ENCODE measurements around the gene OSER1. TPM values are rescaled to one million over a fixed set of nuclear protein-coding genes. Genes with fewer than 3 reads are reported as not detected.

Gene OSER1
- total and polyA plus RNA-seq, 2 of the 8 experiments (the other 6 are each of a cell fraction or from before 2014, with no cell fraction given): 24.5 to 31.8 TPM

GRCh38 chr20:44186674-44187053, 23.9 kb downstream of the OSER1 start:
- peak overlapping the region in 3 of 4 experiments; percentile 16 to 20 (median 18); a peak in 3 of 7 replicates for H3K9ac ChIP-seq (replicated peaks in 1 of 4; ENCODE audit: extremely low read depth in 1 of 4, low read depth in 3 of 4, low read length in 3 of 4)
- 40% methylated on average over 14 of the region's 14 CpGs; no CpG with 5 or more reads in 1 of the 2 experiments for WGBS, 2 experiments (ENCODE audit: extremely low coverage in 1 of 2, insufficient coverage in 1 of 2, insufficient read length in 1 of 2, insufficient replicate concordance in 2 of 2, low coverage in 1 of 2, low lambda C conversion rate in 2 of 2, missing lambda C conversion rate in 1 of 2)
- TF ChIP-seq CBX5 (IDR thresholded peaks at IDR 0.05; ENCODE audit: low read depth, low read length): no peak
- no peak for TF ChIP-seq CREB1 (IDR thresholded peaks at IDR 0.05)
- no peak for TF ChIP-seq JUN (IDR thresholded peaks at IDR 0.05; ENCODE audit: low read depth, low read length)
- TF ChIP-seq SIN3A (conservative IDR thresholded peaks at IDR 0.05 in 1 of 2, IDR thresholded peaks at IDR 0.05 in 1 of 2; ENCODE audit: low read depth in 1 of 2, low read length in 2 of 2): no peak
- no peak for TF ChIP-seq RNF2 (IDR thresholded peaks at IDR 0.05; ENCODE audit: borderline replicate concordance, low read depth, low read length, missing control alignments, poor library complexity, severe bottlenecking)
- no peak for TF ChIP-seq TAF7 (optimal IDR thresholded peaks at IDR 0.05; ENCODE audit: borderline replicate concordance, low read depth, low read length)
- TF ChIP-seq HDAC2 (IDR thresholded peaks at IDR 0.05; ENCODE audit: borderline replicate concordance in 1 of 2, low read depth in 2 of 2, low read length in 2 of 2): no peak
- no peak for TF ChIP-seq SP1 (IDR thresholded peaks at IDR 0.05; ENCODE audit: low read depth, low read length)
- TF ChIP-seq, protein P1, sequence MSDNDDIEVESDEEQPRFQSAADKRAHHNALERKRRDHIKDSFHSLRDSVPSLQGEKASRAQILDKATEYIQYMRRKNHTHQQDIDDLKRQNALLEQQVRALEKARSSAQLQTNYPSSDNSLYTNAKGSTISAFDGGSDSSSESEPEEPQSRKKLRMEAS (IDR thresholded peaks at IDR 0.05): no peak
- no peak for TF ChIP-seq EZH2 (IDR thresholded peaks at IDR 0.05; ENCODE audit: low read depth, low read length, severe bottlenecking)
- no peak for TF ChIP-seq SUZ12 (IDR thresholded peaks at IDR 0.05; ENCODE audit: low read length)
- no peak for TF ChIP-seq GTF2F1 (IDR thresholded peaks at IDR 0.05; ENCODE audit: borderline replicate concordance, low read depth, low read length)

More at GRCh38 chr20:44186674-44187053, 23.9 kb downstream of the OSER1 start:
- H3K79me1 ChIP-seq (ENCODE audit: low read depth, low read length): no peaks in the 10 kb centered on the region
- FAIRE-seq (no peak), DNase-seq (ENCODE audit: low read depth in 1 of 2, low spot score in 2 of 2) (no peak)
- H3K79me2 ChIP-seq (ENCODE audit: control insufficient read depth in 1 of 2, insufficient read depth in 2 of 2, low read length in 2 of 2): no peaks in the 10 kb centered on the region
- H3K23me2 ChIP-seq (ENCODE audit: low read depth, low read length): peaks cover 21% of the 10 kb centered on the region
- peak overlapping the region; percentile 73 to 82 for H3K4me2 ChIP-seq (ENCODE audit: insufficient read depth in 1 of 2, low read depth in 2 of 2, low read length in 2 of 2)
- H2BK5ac ChIP-seq (ENCODE audit: low read depth, low read length): no peak overlapping the region; the same call in 1 of the 2 replicates
- CTCF ChIA-PET (ENCODE audit: partially characterized antibody): interaction anchor here (1.6 to 17.7 kb wide), 3 partner anchors 32 to 72 kb away, joined by 4 to 512 read pairs (median 6); no protein-coding TSS in a partner anchor
- no peak overlapping the region for H2BK20ac ChIP-seq (ENCODE audit: low read length)
- no peak overlapping the region for H3K56ac ChIP-seq (replicated peaks; ENCODE audit: insufficient read length, low read depth, low read length)
- peaks cover 0 to 4% of the 10 kb centered on the region in 2 experiments for H4K20me1 ChIP-seq (replicated peaks in 1 of 2; ENCODE audit: control insufficient read depth in 1 of 2, insufficient read depth in 2 of 2, low read length in 2 of 2)
- H3K4me3 ChIP-seq (ENCODE audit: extremely low read depth in 1 of 4, insufficient read depth in 2 of 4, low read depth in 3 of 4, low read length in 4 of 4): peak overlapping the region; percentile 27 to 66 (median 46)
- no peak overlapping the region for H3K23ac ChIP-seq (ENCODE audit: insufficient read length)
- POLR2A ChIA-PET (ENCODE audit: partially characterized antibody): interaction anchor here (0.6 to 1.7 kb wide), 6 partner anchors 16 to 73 kb away, joined by 3 to 5 read pairs (median 4); partner anchors contain the start of gene OSER1
- H3K4ac ChIP-seq (replicated peaks; ENCODE audit: insufficient read length, low read depth, low read length): no peak overlapping the region
- H3K18ac ChIP-seq (ENCODE audit: extremely low read depth, low read length): peak overlapping the region; percentile 53; the same call in 1 of the 2 replicates
- H2AFZ ChIP-seq (ENCODE audit: low read length): peak overlapping the region; percentile 70
- H3K4me1 ChIP-seq (replicated peaks in 1 of 4; ENCODE audit: control insufficient read depth in 3 of 4, insufficient read depth in 4 of 4, low read length in 3 of 4): peaks cover 0 to 13% (median 6%) of the 10 kb centered on the region in 4 experiments; a peak in 5 of 7 replicates
- 0 out of 2 replicates have a peak overlapping the region, but pooled peaks have one; percentile 26 for H4K8ac ChIP-seq (ENCODE audit: extremely low read depth, insufficient read depth, low read length)
- H2BK15ac ChIP-seq (ENCODE audit: low read length): no peak overlapping the region
- peaks cover 0 to 4% (median 1%) of the 10 kb centered on the region in 4 experiments; a peak in 2 of 7 replicates for H3K27me3 ChIP-seq (replicated peaks in 1 of 4; ENCODE audit: control insufficient read depth in 3 of 4, extremely low read depth in 1 of 4, insufficient read depth in 3 of 4, low read length in 3 of 4)
- no peak overlapping the region for H2BK120ac ChIP-seq (replicated peaks; ENCODE audit: low read depth, low read length)
- H3K14ac ChIP-seq (ENCODE audit: insufficient read length): no peak overlapping the region
- H2AK5ac ChIP-seq (ENCODE audit: low read depth, low read length): no peak overlapping the region
- H3K9me3 ChIP-seq (ENCODE audit: insufficient read depth in 2 of 2, low read depth in 1 of 2, low read length in 1 of 2): no peaks in the 10 kb centered on the region
- H3K36me3 ChIP-seq (ENCODE audit: control insufficient read depth in 2 of 4, insufficient read depth in 4 of 4, low read length in 3 of 4): no peaks in the 10 kb centered on the region
- H4K91ac ChIP-seq (replicated peaks; ENCODE audit: insufficient read length, low read length): no peak overlapping the region
- H3K27ac ChIP-seq (ENCODE audit: low read depth, low read length): no peak overlapping the region
- no peak overlapping the region for H4K5ac ChIP-seq (ENCODE audit: insufficient read length, low read depth, low read length)
- H2BK12ac ChIP-seq (ENCODE audit: low read depth, low read length): no peak overlapping the region
